Measurements from ENCODE around the gene DNAL1.
A peak's percentile ranks its signal among the peaks of the same experiment; 100 is the strongest.
"Not testable (repeated sequence)": the region's sequence is repeated elsewhere in the genome, so short reads cannot be mapped to it uniquely, and the experiment has no call there.

The DNAL1 gene

GRCh38 chr14:73644531-73645247 lies at the start of gene DNAL1:
TSS of gene DNAL1 (plus strand) at chr14:73644986. CDS start at chr14:73645040, 54 bp downstream.
- peak; percentile 82 for DNase-seq

- DNase-seq: no peak
Measured at GRCh38 chr14:73599499-73599898, 45.3 kb upstream of the DNAL1 start.

- DNase-seq: no peak
Measured at GRCh38 chr14:73602994-73603393, 41.8 kb upstream of the DNAL1 start.

GRCh38 chr14:73606271-73606670 lies 38.5 kb upstream of the DNAL1 start:
- no peak for DNase-seq

- DNase-seq: no peak
Measured at GRCh38 chr14:73607241-73607640, 37.5 kb upstream of the DNAL1 start.

- DNase-seq: peak; percentile 8
Measured at GRCh38 chr14:73610687-73611086, 34.1 kb upstream of the DNAL1 start.

GRCh38 chr14:73612339-73613045 lies 32.3 kb upstream of the DNAL1 start, which contains the start of gene ACOT6:
TSS of gene ACOT6 (plus strand) at chr14:73612517. CDS start at chr14:73612572, 55 bp downstream.
- DNase-seq: peak; percentile 33

GRCh38 chr14:73613046-73613383 lies 31.8 kb upstream of the DNAL1 start:
- no peak for DNase-seq

GRCh38 chr14:73613419-73613963 lies 31.3 kb upstream of the DNAL1 start:
- DNase-seq: no peak

GRCh38 chr14:73616831-73617230 lies 28.0 kb upstream of the DNAL1 start:
- DNase-seq: no peak

GRCh38 chr14:73619524-73619923 lies 25.3 kb upstream of the DNAL1 start:
- no peak for DNase-seq

- no peak for DNase-seq
Measured at GRCh38 chr14:73620268-73620667, 24.5 kb upstream of the DNAL1 start.

- DNase-seq: no peak
Measured at GRCh38 chr14:73623504-73624054, 21.2 kb upstream of the DNAL1 start.

- DNase-seq: no peak
Measured at GRCh38 chr14:73625706-73626105, 19.1 kb upstream of the DNAL1 start.

GRCh38 chr14:73627151-73627558 lies 17.6 kb upstream of the DNAL1 start:
- no peak for DNase-seq

- DNase-seq: no peak
Measured at GRCh38 chr14:73630009-73630780, 14.6 kb upstream of the DNAL1 start.

GRCh38 chr14:73633116-73634010 lies 11.4 kb upstream of the DNAL1 start:
- DNase-seq: peak; percentile 37

GRCh38 chr14:73634011-73634833 lies 10.6 kb upstream of the DNAL1 start:
- DNase-seq: no peak

GRCh38 chr14:73636355-73636754 lies 8.4 kb upstream of the DNAL1 start:
- DNase-seq: not testable (repeated sequence)

- DNase-seq: no peak
Measured at GRCh38 chr14:73637830-73638229, 7.0 kb upstream of the DNAL1 start.

GRCh38 chr14:73640796-73641365 lies 3.9 kb upstream of the DNAL1 start:
- no peak for DNase-seq
